Uterus (tissue), 2 donors: ENCODE data around the gene ID2.

Experiments
- CTCF ChIP-seq, 4 experiments: fragments of 200-600 bp in 2 of 4; fragments of 450-650 bp in 2 of 4; sonication (generic) in 2 of 4; IDR thresholded peaks; one replicate each; pipeline ENCODE4 v1.5.1; 2016 to 2019; ENCODE audit warnings: antibody characterized with exemption in 4 of 4, mild to moderate bottlenecking in 2 of 4, moderate library complexity in 1 of 4
- POLR2A ChIP-seq, 2 donors: fragments of 450-650 bp; IDR thresholded peaks; one replicate each; pipeline ENCODE4 v1.6.1; 2016; ENCODE audit warnings: antibody characterized with exemption in 2 of 2, mild to moderate bottlenecking in 1 of 2, moderate library complexity in 1 of 2

- TF ChIP-seq CTCF (IDR thresholded peaks at IDR 0.05): no peak
- no peak for TF ChIP-seq POLR2A (IDR thresholded peaks at IDR 0.05)
Observed at GRCh38 chr2:8680822-8681760, 765 bp upstream of the ID2 start.
